B cell (primary cell): ENCODE data around the gene BTRC. TPM values are rescaled to one million over a fixed set of nuclear protein-coding genes. Genes with fewer than 3 reads are reported as not detected.

Source experiments
- ATAC-seq: fragments of 200-7000 bp; cut with Tn5 transposase; one replicate; pipeline ENCODE4 v1.10.0; 2021; ENCODE audit warnings: low read depth, mild to moderate bottlenecking, moderate number of reproducible peaks, moderate library complexity
- CTCF ChIA-PET: fragments of 350-600 bp; sonication (Branson Sonifier 250); formaldehyde crosslinking; loops from one replicate; lab custom pipeline; 2021; ENCODE audit warnings: antibody characterized with exemption, inconsistent platforms; lab: Charles Lee
- POLR2A ChIA-PET: fragments of 350-600 bp; sonication (Branson Sonifier 250); formaldehyde crosslinking; loops from one replicate; lab custom pipeline; 2021; ENCODE audit warnings: antibody characterized with exemption; lab: Charles Lee
- DNase-seq: peaks from one replicate; pipeline ENCODE4 v3.0.0; 2013
- H2AFZ ChIP-seq: 2 replicates; pipeline ENCODE4 v1.6.1; 2012; ENCODE audit warnings: mild to moderate bottlenecking, low read depth, low read length; ENCODE audit not compliant: insufficient read depth, poor library complexity, severe bottlenecking
- H3K27ac ChIP-seq, 2 donors: 1 replicate in 1 of 2; 2 replicates in 1 of 2; pipeline ENCODE4 v1.5.1; 2012 to 2013; ENCODE audit warnings: low read length in 2 of 2, mild to moderate bottlenecking in 2 of 2, moderate library complexity in 1 of 2
- H3K27me3 ChIP-seq, 4 experiments: fragments of 200-600 bp in 1 of 4; sonication (generic) in 1 of 4; replicated peaks in 1 of 4; 1 replicate in 2 of 4; 2 replicates in 2 of 4; pipeline versions ENCODE4 v1.6.1 to v1.7.0; 2013 to 2016; ENCODE audit warnings: low read length in 3 of 4, mild to moderate bottlenecking in 2 of 4, mixed read lengths in 1 of 4, moderate library complexity in 1 of 4; ENCODE audit not compliant: insufficient read depth in 4 of 4, control insufficient read depth in 3 of 4; ENCODE audit errors: control extremely low read depth in 1 of 4
- H3K36me3 ChIP-seq, 2 experiments: replicated peaks in 1 of 2; 1 replicate in 1 of 2; 2 replicates in 1 of 2; pipeline versions ENCODE4 v1.6.1 to v1.7.1; 2013; ENCODE audit warnings: low read length in 1 of 2; ENCODE audit not compliant: insufficient read depth in 2 of 2, control insufficient read depth in 1 of 2; ENCODE audit errors: control extremely low read depth in 1 of 2, extremely low read depth in 1 of 2
- H3K4me1 ChIP-seq, 2 donors: fragments of 200-600 bp in 1 of 2; sonication (generic) in 1 of 2; 1 replicate in 1 of 2; 2 replicates in 1 of 2; pipeline versions ENCODE4 v1.5.1 to v1.6.1; 2013 to 2017; ENCODE audit warnings: low read length in 2 of 2; ENCODE audit not compliant: control insufficient read depth in 2 of 2, insufficient read depth in 2 of 2
- H3K4me2 ChIP-seq: replicated peaks from 2 replicates; pipeline ENCODE3; 2012; ENCODE audit warnings: mild to moderate bottlenecking, low read depth, low read length; ENCODE audit not compliant: poor library complexity, severe bottlenecking
- H3K4me3 ChIP-seq, 5 experiments: fragments of 200-600 bp in 1 of 5; sonication (generic) in 1 of 5; 1 replicate in 3 of 5; 2 replicates in 2 of 5; pipeline versions ENCODE4 v1.5.1 to v1.7.0; 2011 to 2016; ENCODE audit warnings: low read length in 4 of 5, mild to moderate bottlenecking in 4 of 5, low read depth in 2 of 5, control low read depth in 1 of 5, moderate library complexity in 1 of 5; ENCODE audit not compliant: insufficient read depth in 1 of 5; ENCODE audit errors: control extremely low read depth in 1 of 5, extremely low read depth in 1 of 5
- H3K79me2 ChIP-seq: fragments of 200-600 bp; sonication (generic); one replicate; pipeline ENCODE4 v1.6.0; 2016; ENCODE audit warnings: low read length; ENCODE audit not compliant: control insufficient read depth, insufficient read depth
- H3K9ac ChIP-seq: fragments of 200-600 bp; sonication (generic); 2 replicates; pipeline ENCODE4 v1.6.1; 2017; ENCODE audit warnings: mild to moderate bottlenecking, low read length, moderate library complexity
- H3K9me3 ChIP-seq, 3 donors: one replicate each; pipeline versions ENCODE4 v1.6.1 to v1.7.1; 2013; ENCODE audit warnings: low read length in 2 of 3; ENCODE audit not compliant: control insufficient read depth in 2 of 3, insufficient read depth in 1 of 3; ENCODE audit errors: control extremely low read depth in 1 of 3
- H4K20me1 ChIP-seq: 2 replicates; pipeline ENCODE4 v1.6.0; 2012; ENCODE audit warnings: mild to moderate bottlenecking, low read length; ENCODE audit not compliant: insufficient read depth, control insufficient read depth, poor library complexity, severe bottlenecking
- H3K27ac Mint-ChIP-seq: one replicate; pipeline ENCODE4 v1.8.0; 2021; ENCODE audit warnings: mixed read lengths
- H3K27me3 Mint-ChIP-seq: one replicate; pipeline ENCODE4 v1.8.0; 2021; ENCODE audit warnings: mixed read lengths
- H3K4me1 Mint-ChIP-seq: one replicate; pipeline ENCODE4 v1.8.0; 2021; ENCODE audit warnings: mixed read lengths
- H3K4me3 Mint-ChIP-seq: one replicate; pipeline ENCODE4 v1.8.0; 2021; ENCODE audit warnings: mixed read lengths
- H3K9me3 Mint-ChIP-seq: one replicate; pipeline ENCODE4 v1.8.0; 2022; ENCODE audit warnings: mixed read lengths; ENCODE audit not compliant: insufficient read depth
- EZH2 ChIP-seq: IDR thresholded peaks from 2 replicates; pipeline ENCODE4 v1.6.1; 2012; ENCODE audit warnings: borderline replicate concordance, low read depth, mild to moderate bottlenecking, moderate library complexity, low read length; ENCODE audit not compliant: insufficient read depth, poor library complexity, severe bottlenecking
- WGBS: methylation state at CpG from one replicate; pipeline ENCODE4 v1.1.5; 2013; ENCODE audit warnings: missing lambda C conversion rate; ENCODE audit not compliant: insufficient coverage; 5-methylcytosine and 5-hydroxymethylcytosine counted together
- intact Hi-C: fragments of 100-400 bp; cut with micrococcal nuclease; formaldehyde crosslinking; loops from one replicate; pipeline ENCODE4 v1.10.0; 2022
- polyA plus RNA-seq: library from polyadenylated mRNA; depleted of rRNA; stranded (reverse); fragments of >200 nt; gene quantifications from 2 replicates; pipeline ENCODE4 v1.2.3, GENCODE V29; 2012
- total RNA-seq, 2 donors: library from RNA; stranded (reverse); fragments of 120-200 nt in 1 of 2; gene quantifications; 1 replicate in 1 of 2; 2 replicates in 1 of 2; pipeline versions ENCODE4 v1.2.3 to v1.2.4, GENCODE V29; 2013 to 2022
- TF ChIP-seq, protein P1 (sequence below): fragments of 200-600 bp; IDR thresholded peaks from one replicate; pipeline ENCODE4 v1.8.0; 2022; ENCODE audit warnings: antibody characterized with exemption, mild to moderate bottlenecking

BTRC gene
- total and polyA plus RNA-seq, 2 donors (not counting 1 experiment from before 2014, with no cell fraction given): 4.3 to 21.9 TPM

DNA sequence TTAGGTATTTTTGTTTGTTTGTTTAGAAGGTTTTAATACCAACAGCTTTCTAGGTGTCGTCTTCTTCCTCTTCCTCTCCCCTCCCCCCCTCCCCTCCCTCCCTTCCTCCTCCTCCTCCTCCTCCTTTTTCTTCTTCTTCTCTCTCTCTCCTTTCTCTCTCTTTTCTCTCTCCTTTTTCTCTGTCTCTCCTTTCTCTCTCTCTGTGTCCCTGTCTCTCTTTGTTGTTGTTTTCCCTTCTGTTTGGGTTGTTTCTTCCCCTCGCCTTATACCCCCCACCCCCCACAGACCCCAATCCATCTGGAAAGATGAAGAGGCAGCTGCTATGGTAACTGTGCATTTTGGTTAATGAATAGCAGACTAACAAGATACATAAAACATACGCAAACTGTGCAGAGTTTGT, 75.5 kb downstream of the BTRC start:
- H3K27me3 ChIP-seq: no peaks in the 10 kb centered on the region
- no peak overlapping the region for H3K27ac ChIP-seq
- no peaks in the 10 kb centered on the region for H3K36me3 ChIP-seq
- H3K9ac ChIP-seq: no peak overlapping the region
- no peak for DNase-seq
- ChIA-PET POLR2A (no interaction called here), CTCF (interaction anchor here (0.9 kb wide), 1 partner anchor 12 kb away, joined by 3 read pairs; no protein-coding TSS in a partner anchor)
- Mint-ChIP-seq H3K4me3 (no peak overlapping the region), H3K9me3 (no peaks in the 10 kb centered on the region), H3K4me1 (peaks cover 4% of the 10 kb centered on the region), H3K27me3 (no peaks in the 10 kb centered on the region), H3K27ac (no peak overlapping the region)
- WGBS: no CpG with 5 or more reads among the region's 3 CpGs
- H3K9me3 ChIP-seq: no peaks in the 10 kb centered on the region
- H3K4me1 ChIP-seq: no peaks in the 10 kb centered on the region
- H3K79me2 ChIP-seq: peaks cover 25% of the 10 kb centered on the region
- no peak for ATAC-seq
- TF ChIP-seq, protein P1, sequence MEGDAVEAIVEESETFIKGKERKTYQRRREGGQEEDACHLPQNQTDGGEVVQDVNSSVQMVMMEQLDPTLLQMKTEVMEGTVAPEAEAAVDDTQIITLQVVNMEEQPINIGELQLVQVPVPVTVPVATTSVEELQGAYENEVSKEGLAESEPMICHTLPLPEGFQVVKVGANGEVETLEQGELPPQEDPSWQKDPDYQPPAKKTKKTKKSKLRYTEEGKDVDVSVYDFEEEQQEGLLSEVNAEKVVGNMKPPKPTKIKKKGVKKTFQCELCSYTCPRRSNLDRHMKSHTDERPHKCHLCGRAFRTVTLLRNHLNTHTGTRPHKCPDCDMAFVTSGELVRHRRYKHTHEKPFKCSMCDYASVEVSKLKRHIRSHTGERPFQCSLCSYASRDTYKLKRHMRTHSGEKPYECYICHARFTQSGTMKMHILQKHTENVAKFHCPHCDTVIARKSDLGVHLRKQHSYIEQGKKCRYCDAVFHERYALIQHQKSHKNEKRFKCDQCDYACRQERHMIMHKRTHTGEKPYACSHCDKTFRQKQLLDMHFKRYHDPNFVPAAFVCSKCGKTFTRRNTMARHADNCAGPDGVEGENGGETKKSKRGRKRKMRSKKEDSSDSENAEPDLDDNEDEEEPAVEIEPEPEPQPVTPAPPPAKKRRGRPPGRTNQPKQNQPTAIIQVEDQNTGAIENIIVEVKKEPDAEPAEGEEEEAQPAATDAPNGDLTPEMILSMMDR: no peak
- no peak for TF ChIP-seq EZH2
- intact Hi-C loops: no loop called here
- H4K20me1 ChIP-seq: peaks cover 14% of the 10 kb centered on the region
- H2AFZ ChIP-seq: no peak overlapping the region
- no peak overlapping the region for H3K4me2 ChIP-seq
- H3K4me3 ChIP-seq: no peak overlapping the region

DNA sequence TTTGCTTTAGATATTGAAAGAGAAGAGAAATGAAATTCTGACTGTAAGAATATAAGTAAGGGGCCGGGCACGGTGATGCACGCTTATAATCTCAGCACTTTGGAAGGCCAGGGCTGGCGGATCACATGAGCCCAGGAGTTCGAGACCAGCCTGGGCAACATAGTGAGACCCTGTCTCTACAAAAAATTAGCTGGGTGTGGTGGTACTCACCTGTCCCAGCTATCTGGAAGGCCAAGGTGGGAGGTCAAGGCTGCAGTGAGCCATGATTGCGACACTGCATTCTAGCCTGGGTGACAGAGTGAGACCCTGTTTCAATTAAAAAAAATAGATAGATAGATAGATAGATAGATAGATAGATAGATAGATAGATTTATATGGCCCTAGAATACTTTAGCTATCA, 82.3 kb downstream of the BTRC start:
- Histone ChIP-seq H3K4me3 (no peak overlapping the region), H3K9me3 (no peaks in the 10 kb centered on the region), H3K79me2 (no peaks in the 10 kb centered on the region), H3K9ac (no peak overlapping the region), H2AFZ (no peak overlapping the region), H3K4me2 (no peak overlapping the region), H3K4me1 (no peaks in the 10 kb centered on the region), H4K20me1 (peaks cover 4% of the 10 kb centered on the region), H3K27ac (no peak overlapping the region), H3K36me3 (no peaks in the 10 kb centered on the region), H3K27me3 (no peaks in the 10 kb centered on the region)
- DNase-seq: no peak
- H3K4me1 Mint-ChIP-seq: no peaks in the 10 kb centered on the region
- ChIA-PET POLR2A (no interaction called here), CTCF (interaction anchor here (0.9 to 1.4 kb wide), 3 partner anchors 133 to 223 kb away, joined by 3 read pairs; no protein-coding TSS in a partner anchor)
- intact Hi-C loops: no loop called here
- no peaks in the 10 kb centered on the region for H3K27me3 Mint-ChIP-seq
- ATAC-seq: no peak
- H3K4me3 Mint-ChIP-seq: no peak overlapping the region
- no peaks in the 10 kb centered on the region for H3K9me3 Mint-ChIP-seq
- WGBS: 98% methylated on average over 5 of the region's 6 CpGs
- no peak overlapping the region for H3K27ac Mint-ChIP-seq
- no peak for TF ChIP-seq EZH2
- TF ChIP-seq, protein P1: no peak
